GM23338 (cell line): ENCODE measurements around the gene KBTBD12. TPM values are rescaled to one million over a fixed set of nuclear protein-coding genes. Genes with fewer than 3 reads are reported as not detected.

ENCODE experiments used
- ATAC-seq: fragments of 200-7000 bp; cut with Tn5 transposase; 3 replicates; pipeline ENCODE4 v1.9.1; 2020
- DNase-seq: peaks from one replicate; pipeline ENCODE4 v3.0.0-alpha.2; 2015; ENCODE audit warnings: low spot score
- H2AFZ ChIP-seq: fragments of 200-600 bp; sonication (generic); 2 replicates; pipeline ENCODE4 v1.8.0; 2016; ENCODE audit warnings: antibody characterized with exemption, mild to moderate bottlenecking, moderate library complexity
- H3F3A ChIP-seq: fragments of 200-600 bp; sonication (generic); replicated peaks from 2 replicates; pipeline ENCODE4 v1.8.0; 2017; ENCODE audit warnings: antibody characterized with exemption, mixed run types, low read depth
- H3K27ac ChIP-seq: fragments of 200-600 bp; sonication (generic); 2 replicates; pipeline ENCODE4 v1.6.1; 2016; ENCODE audit warnings: low read depth
- H3K27me3 ChIP-seq: fragments of 200-600 bp; sonication (generic); 2 replicates; pipeline ENCODE4 v1.8.0; 2016; ENCODE audit warnings: mild to moderate bottlenecking, mixed run types, moderate library complexity; ENCODE audit not compliant: insufficient read depth
- H3K36me3 ChIP-seq: fragments of 200-600 bp; sonication (generic); 2 replicates; pipeline ENCODE4 v1.8.0; 2016; ENCODE audit warnings: mild to moderate bottlenecking; ENCODE audit not compliant: insufficient read depth
- H3K4me1 ChIP-seq: fragments of 200-600 bp; sonication (generic); 2 replicates; pipeline ENCODE4 v1.8.0; 2016; ENCODE audit warnings: mild to moderate bottlenecking, moderate library complexity; ENCODE audit not compliant: insufficient read depth
- H3K4me2 ChIP-seq: fragments of 200-600 bp; sonication (generic); 2 replicates; pipeline ENCODE4 v1.7.1; 2017; ENCODE audit warnings: mixed run types
- H3K4me3 ChIP-seq: fragments of 200-600 bp; sonication (generic); 2 replicates; pipeline ENCODE4 v1.6.1; 2016; ENCODE audit warnings: mixed run types
- H3K79me2 ChIP-seq: fragments of 200-600 bp; sonication (generic); replicated peaks from 2 replicates; pipeline ENCODE4 v1.8.0; 2017; ENCODE audit warnings: mild to moderate bottlenecking; ENCODE audit not compliant: insufficient read depth
- H3K9me2 ChIP-seq: fragments of 200-600 bp; sonication (generic); 2 replicates; pipeline ENCODE4 v1.8.0; 2017; ENCODE audit not compliant: insufficient read depth
- H4K20me1 ChIP-seq: fragments of 200-600 bp; sonication (generic); replicated peaks from 2 replicates; pipeline ENCODE4 v1.8.0; 2017; ENCODE audit warnings: mild to moderate bottlenecking; ENCODE audit not compliant: insufficient read depth
- H3K27ac Mint-ChIP-seq: 2 replicates; pipeline ENCODE4 v1.8.0; 2020; ENCODE audit warnings: inconsistent platforms, mild to moderate bottlenecking, moderate library complexity, mixed read lengths
- H3K27me3 Mint-ChIP-seq: 3 replicates; pipeline ENCODE4 v1.8.0; 2022; ENCODE audit warnings: low read depth, mild to moderate bottlenecking, moderate library complexity, mixed read lengths, inconsistent platforms; ENCODE audit not compliant: insufficient read depth, poor library complexity
- H3K36me3 Mint-ChIP-seq: 3 replicates; pipeline ENCODE4 v1.8.0; 2021; ENCODE audit warnings: low read depth, mild to moderate bottlenecking, inconsistent platforms, moderate library complexity, mixed read lengths
- H3K4me1 Mint-ChIP-seq: 3 replicates; pipeline ENCODE4 v1.8.0; 2020; ENCODE audit warnings: mild to moderate bottlenecking, inconsistent platforms, mixed read lengths
- H3K4me3 Mint-ChIP-seq: 3 replicates; pipeline ENCODE4 v1.8.0; 2021; ENCODE audit warnings: moderate library complexity, mild to moderate bottlenecking, inconsistent platforms, mixed read lengths
- H3K9me3 Mint-ChIP-seq: 3 replicates; pipeline ENCODE4 v1.8.0; 2020; ENCODE audit warnings: moderate library complexity, mild to moderate bottlenecking, inconsistent platforms, mixed read lengths
- CREB1 ChIP-seq: fragments of 250-450 bp; sonication (Bioruptor Pico); IDR thresholded peaks from 2 replicates; pipeline ENCODE4 v1.5.0; 2020; ENCODE audit warnings: low read depth, mild to moderate bottlenecking, moderate library complexity
- EZH2 ChIP-seq: fragments of 200-600 bp; sonication (generic); IDR thresholded peaks from one replicate; pipeline ENCODE4 v1.8.0; 2017; ENCODE audit warnings: antibody characterized with exemption, mild to moderate bottlenecking, low read depth; ENCODE audit not compliant: unreplicated experiment
- EZH2phosphoT487 ChIP-seq: fragments of 200-600 bp; sonication (generic); IDR thresholded peaks from one replicate; pipeline ENCODE4 v1.8.1; 2018; ENCODE audit warnings: antibody characterized with exemption; ENCODE audit not compliant: unreplicated experiment
- JUNB ChIP-seq: IDR thresholded peaks from one replicate; pipeline ENCODE4 v1.6.1; 2016; ENCODE audit warnings: antibody characterized with exemption; ENCODE audit not compliant: unreplicated experiment
- NANOG ChIP-seq: IDR thresholded peaks from 2 replicates; pipeline ENCODE4 v1.6.1; 2016; ENCODE audit warnings: antibody characterized with exemption, borderline replicate concordance
- POLR2AphosphoS5 ChIP-seq: IDR thresholded peaks from 2 replicates; pipeline ENCODE4 v1.6.1; 2016; ENCODE audit warnings: antibody characterized with exemption, low read depth
- ZNF114 ChIP-seq: fragments of 250-450 bp; sonication (Bioruptor Pico); IDR thresholded peaks from 2 replicates; pipeline ENCODE4 v1.5.0; 2020; ENCODE audit warnings: mild to moderate bottlenecking, moderate library complexity
- ZNF331 ChIP-seq: fragments of 250-450 bp; sonication (Bioruptor Pico); IDR thresholded peaks from 2 replicates; pipeline ENCODE4 v1.5.0; 2020; ENCODE audit warnings: low read depth, mild to moderate bottlenecking, moderate library complexity
- polyA plus RNA-seq: library from polyadenylated mRNA; unstranded; fragments of >200 nt; fragmentation: Nextera tagmentation; extraction: Ambion mirVana; gene quantifications from 2 replicates; pipeline ENCODE4 v1.2.1, GENCODE V29; 2016
- total RNA-seq: library from RNA; depleted of rRNA; stranded (reverse); fragments of >200 nt; shearing (Covaris generic); gene quantifications from 2 replicates; pipeline ENCODE4 v1.2.3, GENCODE V29; 2014
- TF ChIP-seq, protein P1 (sequence below): IDR thresholded peaks from one replicate; pipeline ENCODE4 v1.6.1; 2018; ENCODE audit warnings: antibody characterized with exemption; ENCODE audit not compliant: unreplicated experiment
- TF ChIP-seq, protein P2 (sequence below): fragments of 250-450 bp; sonication (Bioruptor Pico); IDR thresholded peaks from 2 replicates; pipeline ENCODE4 v1.5.0; 2020; ENCODE audit warnings: mild to moderate bottlenecking, moderate library complexity
- TF ChIP-seq, protein P3 (sequence below), 2 experiments: fragments of 200-600 bp in 1 of 2; sonication (generic) in 1 of 2; conservative IDR thresholded peaks; 2 replicates each; pipeline versions ENCODE4 v1.5.1 to v1.6.1; 2016 to 2017; ENCODE audit warnings: antibody characterized with exemption in 2 of 2, low read depth in 2 of 2, mild to moderate bottlenecking in 2 of 2, moderate library complexity in 1 of 2

The KBTBD12 gene
- total and polyA plus RNA-seq, 2 experiments from 2014 or later = 0.53 to 0.69 TPM

DNA sequence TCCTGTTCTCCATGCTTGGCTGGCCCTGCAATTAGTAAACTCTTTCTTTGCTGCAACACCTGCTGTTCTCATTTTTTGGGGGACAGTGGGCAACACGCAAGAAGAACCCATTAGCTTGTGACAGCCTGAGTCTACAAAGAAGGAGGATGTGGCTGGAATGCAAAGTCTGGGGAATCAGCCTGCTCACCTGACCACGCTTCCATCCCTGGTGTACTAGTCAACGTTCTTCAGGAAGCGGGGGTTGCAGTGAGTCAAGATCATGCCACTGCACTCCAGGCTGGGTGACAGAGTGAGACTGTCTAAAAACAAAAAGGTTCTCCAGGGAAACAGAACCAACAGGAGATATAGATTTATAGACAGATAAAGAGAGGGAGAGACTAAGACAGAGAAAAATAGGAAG lies 27.7 kb upstream of the KBTBD12 start:
- Histone ChIP-seq H3K27ac (no peak overlapping the region), H3K4me3 (no peak overlapping the region), H3K4me1 (no peaks in the 10 kb centered on the region), H3K36me3 (no peaks in the 10 kb centered on the region), H3F3A (no peaks in the 10 kb centered on the region), H3K4me2 (no peak overlapping the region), H4K20me1 (no peaks in the 10 kb centered on the region), H3K27me3 (no peaks in the 10 kb centered on the region), H3K79me2 (no peaks in the 10 kb centered on the region), H3K9me2 (no peaks in the 10 kb centered on the region), H2AFZ (no peak overlapping the region)
- no peaks in the 10 kb centered on the region for H3K4me1 Mint-ChIP-seq
- H3K9me3 Mint-ChIP-seq = peaks cover 24% of the 10 kb centered on the region
- DNase-seq (no peak), ATAC-seq (no peak)
- no peak overlapping the region for H3K27ac Mint-ChIP-seq
- peaks cover 2% of the 10 kb centered on the region for H3K27me3 Mint-ChIP-seq
- peaks cover 11% of the 10 kb centered on the region; the same call in 2 of the 3 replicates for H3K36me3 Mint-ChIP-seq
- H3K4me3 Mint-ChIP-seq = no peak overlapping the region
- TF ChIP-seq CREB1 = no peak
- TF ChIP-seq JUNB = no peak
- no peak for TF ChIP-seq EZH2phosphoT487
- TF ChIP-seq, protein P1, sequence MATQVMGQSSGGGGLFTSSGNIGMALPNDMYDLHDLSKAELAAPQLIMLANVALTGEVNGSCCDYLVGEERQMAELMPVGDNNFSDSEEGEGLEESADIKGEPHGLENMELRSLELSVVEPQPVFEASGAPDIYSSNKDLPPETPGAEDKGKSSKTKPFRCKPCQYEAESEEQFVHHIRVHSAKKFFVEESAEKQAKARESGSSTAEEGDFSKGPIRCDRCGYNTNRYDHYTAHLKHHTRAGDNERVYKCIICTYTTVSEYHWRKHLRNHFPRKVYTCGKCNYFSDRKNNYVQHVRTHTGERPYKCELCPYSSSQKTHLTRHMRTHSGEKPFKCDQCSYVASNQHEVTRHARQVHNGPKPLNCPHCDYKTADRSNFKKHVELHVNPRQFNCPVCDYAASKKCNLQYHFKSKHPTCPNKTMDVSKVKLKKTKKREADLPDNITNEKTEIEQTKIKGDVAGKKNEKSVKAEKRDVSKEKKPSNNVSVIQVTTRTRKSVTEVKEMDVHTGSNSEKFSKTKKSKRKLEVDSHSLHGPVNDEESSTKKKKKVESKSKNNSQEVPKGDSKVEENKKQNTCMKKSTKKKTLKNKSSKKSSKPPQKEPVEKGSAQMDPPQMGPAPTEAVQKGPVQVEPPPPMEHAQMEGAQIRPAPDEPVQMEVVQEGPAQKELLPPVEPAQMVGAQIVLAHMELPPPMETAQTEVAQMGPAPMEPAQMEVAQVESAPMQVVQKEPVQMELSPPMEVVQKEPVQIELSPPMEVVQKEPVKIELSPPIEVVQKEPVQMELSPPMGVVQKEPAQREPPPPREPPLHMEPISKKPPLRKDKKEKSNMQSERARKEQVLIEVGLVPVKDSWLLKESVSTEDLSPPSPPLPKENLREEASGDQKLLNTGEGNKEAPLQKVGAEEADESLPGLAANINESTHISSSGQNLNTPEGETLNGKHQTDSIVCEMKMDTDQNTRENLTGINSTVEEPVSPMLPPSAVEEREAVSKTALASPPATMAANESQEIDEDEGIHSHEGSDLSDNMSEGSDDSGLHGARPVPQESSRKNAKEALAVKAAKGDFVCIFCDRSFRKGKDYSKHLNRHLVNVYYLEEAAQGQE = no peak
- no peak for TF ChIP-seq ZNF331 (CRISPR knock-in tag)

DNA sequence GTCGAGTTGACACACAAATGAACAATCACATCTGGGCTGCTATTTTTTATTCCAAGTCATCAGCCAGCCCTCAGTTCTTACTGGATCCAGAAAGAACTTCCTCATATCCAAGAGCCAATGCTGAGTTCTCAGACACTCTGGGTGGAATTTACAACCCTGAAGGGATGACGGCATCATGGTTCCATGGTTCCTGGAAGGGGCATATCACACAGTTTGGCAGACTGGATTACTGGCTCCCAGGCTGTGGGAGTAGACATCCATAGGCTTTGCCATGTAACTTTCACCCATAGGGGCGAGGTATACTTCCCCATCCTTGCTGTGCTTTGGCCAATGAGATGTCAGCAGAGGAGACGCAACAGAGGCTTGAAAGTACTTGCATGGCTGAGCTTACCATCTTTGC lies 26.9 kb upstream of the KBTBD12 start:
- no peak for ATAC-seq
- H3K9me3 Mint-ChIP-seq = peaks cover 26% of the 10 kb centered on the region
- no peak overlapping the region for H3K4me2 ChIP-seq
- TF ChIP-seq, protein P2, sequence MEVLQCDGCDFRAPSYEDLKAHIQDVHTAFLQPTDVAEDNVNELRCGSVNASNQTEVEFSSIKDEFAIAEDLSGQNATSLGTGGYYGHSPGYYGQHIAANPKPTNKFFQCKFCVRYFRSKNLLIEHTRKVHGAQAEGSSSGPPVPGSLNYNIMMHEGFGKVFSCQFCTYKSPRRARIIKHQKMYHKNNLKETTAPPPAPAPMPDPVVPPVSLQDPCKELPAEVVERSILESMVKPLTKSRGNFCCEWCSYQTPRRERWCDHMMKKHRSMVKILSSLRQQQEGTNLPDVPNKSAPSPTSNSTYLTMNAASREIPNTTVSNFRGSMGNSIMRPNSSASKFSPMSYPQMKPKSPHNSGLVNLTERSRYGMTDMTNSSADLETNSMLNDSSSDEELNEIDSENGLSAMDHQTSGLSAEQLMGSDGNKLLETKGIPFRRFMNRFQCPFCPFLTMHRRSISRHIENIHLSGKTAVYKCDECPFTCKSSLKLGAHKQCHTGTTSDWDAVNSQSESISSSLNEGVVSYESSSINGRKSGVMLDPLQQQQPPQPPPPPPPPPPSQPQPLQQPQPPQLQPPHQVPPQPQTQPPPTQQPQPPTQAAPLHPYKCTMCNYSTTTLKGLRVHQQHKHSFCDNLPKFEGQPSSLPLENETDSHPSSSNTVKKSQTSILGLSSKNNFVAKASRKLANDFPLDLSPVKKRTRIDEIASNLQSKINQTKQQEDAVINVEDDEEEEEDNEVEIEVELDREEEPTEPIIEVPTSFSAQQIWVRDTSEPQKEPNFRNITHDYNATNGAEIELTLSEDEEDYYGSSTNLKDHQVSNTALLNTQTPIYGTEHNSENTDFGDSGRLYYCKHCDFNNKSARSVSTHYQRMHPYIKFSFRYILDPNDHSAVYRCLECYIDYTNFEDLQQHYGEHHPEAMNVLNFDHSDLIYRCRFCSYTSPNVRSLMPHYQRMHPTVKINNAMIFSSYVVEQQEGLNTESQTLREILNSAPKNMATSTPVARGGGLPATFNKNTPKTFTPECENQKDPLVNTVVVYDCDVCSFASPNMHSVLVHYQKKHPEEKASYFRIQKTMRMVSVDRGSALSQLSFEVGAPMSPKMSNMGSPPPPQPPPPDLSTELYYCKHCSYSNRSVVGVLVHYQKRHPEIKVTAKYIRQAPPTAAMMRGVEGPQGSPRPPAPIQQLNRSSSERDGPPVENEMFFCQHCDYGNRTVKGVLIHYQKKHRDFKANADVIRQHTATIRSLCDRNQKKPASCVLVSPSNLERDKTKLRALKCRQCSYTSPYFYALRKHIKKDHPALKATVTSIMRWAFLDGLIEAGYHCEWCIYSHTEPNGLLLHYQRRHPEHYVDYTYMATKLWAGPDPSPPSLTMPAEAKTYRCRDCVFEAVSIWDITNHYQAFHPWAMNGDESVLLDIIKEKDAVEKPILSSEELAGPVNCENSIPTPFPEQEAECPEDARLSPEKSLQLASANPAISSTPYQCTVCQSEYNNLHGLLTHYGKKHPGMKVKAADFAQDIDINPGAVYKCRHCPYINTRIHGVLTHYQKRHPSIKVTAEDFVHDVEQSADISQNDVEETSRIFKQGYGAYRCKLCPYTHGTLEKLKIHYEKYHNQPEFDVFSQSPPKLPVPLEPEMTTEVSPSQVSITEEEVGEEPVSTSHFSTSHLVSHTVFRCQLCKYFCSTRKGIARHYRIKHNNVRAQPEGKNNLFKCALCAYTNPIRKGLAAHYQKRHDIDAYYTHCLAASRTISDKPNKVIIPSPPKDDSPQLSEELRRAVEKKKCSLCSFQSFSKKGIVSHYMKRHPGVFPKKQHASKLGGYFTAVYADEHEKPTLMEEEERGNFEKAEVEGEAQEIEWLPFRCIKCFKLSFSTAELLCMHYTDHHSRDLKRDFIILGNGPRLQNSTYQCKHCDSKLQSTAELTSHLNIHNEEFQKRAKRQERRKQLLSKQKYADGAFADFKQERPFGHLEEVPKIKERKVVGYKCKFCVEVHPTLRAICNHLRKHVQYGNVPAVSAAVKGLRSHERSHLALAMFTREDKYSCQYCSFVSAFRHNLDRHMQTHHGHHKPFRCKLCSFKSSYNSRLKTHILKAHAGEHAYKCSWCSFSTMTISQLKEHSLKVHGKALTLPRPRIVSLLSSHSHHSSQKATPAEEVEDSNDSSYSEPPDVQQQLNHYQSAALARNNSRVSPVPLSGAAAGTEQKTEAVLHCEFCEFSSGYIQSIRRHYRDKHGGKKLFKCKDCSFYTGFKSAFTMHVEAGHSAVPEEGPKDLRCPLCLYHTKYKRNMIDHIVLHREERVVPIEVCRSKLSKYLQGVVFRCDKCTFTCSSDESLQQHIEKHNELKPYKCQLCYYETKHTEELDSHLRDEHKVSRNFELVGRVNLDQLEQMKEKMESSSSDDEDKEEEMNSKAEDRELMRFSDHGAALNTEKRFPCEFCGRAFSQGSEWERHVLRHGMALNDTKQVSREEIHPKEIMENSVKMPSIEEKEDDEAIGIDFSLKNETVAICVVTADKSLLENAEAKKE = no peak
- TF ChIP-seq JUNB = no peak
- TF ChIP-seq NANOG = no peak
- TF ChIP-seq POLR2AphosphoS5 = no peak
- no peak for TF ChIP-seq ZNF114 (CRISPR knock-in tag)
- TF ChIP-seq, protein P3, sequence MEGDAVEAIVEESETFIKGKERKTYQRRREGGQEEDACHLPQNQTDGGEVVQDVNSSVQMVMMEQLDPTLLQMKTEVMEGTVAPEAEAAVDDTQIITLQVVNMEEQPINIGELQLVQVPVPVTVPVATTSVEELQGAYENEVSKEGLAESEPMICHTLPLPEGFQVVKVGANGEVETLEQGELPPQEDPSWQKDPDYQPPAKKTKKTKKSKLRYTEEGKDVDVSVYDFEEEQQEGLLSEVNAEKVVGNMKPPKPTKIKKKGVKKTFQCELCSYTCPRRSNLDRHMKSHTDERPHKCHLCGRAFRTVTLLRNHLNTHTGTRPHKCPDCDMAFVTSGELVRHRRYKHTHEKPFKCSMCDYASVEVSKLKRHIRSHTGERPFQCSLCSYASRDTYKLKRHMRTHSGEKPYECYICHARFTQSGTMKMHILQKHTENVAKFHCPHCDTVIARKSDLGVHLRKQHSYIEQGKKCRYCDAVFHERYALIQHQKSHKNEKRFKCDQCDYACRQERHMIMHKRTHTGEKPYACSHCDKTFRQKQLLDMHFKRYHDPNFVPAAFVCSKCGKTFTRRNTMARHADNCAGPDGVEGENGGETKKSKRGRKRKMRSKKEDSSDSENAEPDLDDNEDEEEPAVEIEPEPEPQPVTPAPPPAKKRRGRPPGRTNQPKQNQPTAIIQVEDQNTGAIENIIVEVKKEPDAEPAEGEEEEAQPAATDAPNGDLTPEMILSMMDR (conservative IDR thresholded peaks at IDR 0.05; ENCODE audit: low read depth in 2 of 2) = no peak
- no peak for TF ChIP-seq CREB1
- TF ChIP-seq EZH2 = no peak

More for the DNA sequence above, 26.9 kb upstream of the KBTBD12 start:
- no peak overlapping the region for H3K27ac ChIP-seq
- no peaks in the 10 kb centered on the region for H3K27me3 ChIP-seq
- H4K20me1 ChIP-seq = no peaks in the 10 kb centered on the region
- no peaks in the 10 kb centered on the region for H3K9me2 ChIP-seq
- no peaks in the 10 kb centered on the region for H3K4me1 ChIP-seq
- H3K36me3 ChIP-seq = no peaks in the 10 kb centered on the region
- Mint-ChIP-seq H3K36me3 (peaks cover 11% of the 10 kb centered on the region; the same call in 2 of the 3 replicates), H3K4me1 (no peaks in the 10 kb centered on the region), H3K27ac (no peak overlapping the region), H3K27me3 (peaks cover 2% of the 10 kb centered on the region), H3K4me3 (no peak overlapping the region)
- no peak overlapping the region for H3K4me3 ChIP-seq
- no peaks in the 10 kb centered on the region for H3F3A ChIP-seq
- no peak overlapping the region for H2AFZ ChIP-seq
- no peak for DNase-seq
- H3K79me2 ChIP-seq = no peaks in the 10 kb centered on the region
